Epithelial cell of proximal tubule (primary cell): ENCODE measurements around the gene ROBO2. TPM values are rescaled to one million over a fixed set of nuclear protein-coding genes. Genes with fewer than 3 reads are reported as not detected.

Source experiments
- DNase-seq: peaks from one replicate; pipeline ENCODE4 v3.0.0-alpha.2; 2011; ENCODE audit warnings: low read depth
- H3K4me3 ChIP-seq: 2 replicates; pipeline ENCODE4 v1.5.1; 2011; ENCODE audit warnings: low read depth, mild to moderate bottlenecking, low read length
- total RNA-seq: library from RNA; depleted of rRNA; stranded (reverse); fragments of >200 nt; gene quantifications from 2 replicates; pipeline ENCODE4 v1.2.3, GENCODE V29; 2015
- TF ChIP-seq, protein P1 (sequence below): conservative IDR thresholded peaks from 2 replicates; pipeline ENCODE4 v1.5.1; 2012; ENCODE audit warnings: low read depth, mild to moderate bottlenecking, low read length

ROBO2 gene
- total RNA-seq, 1 donor from 2014 or later: 0.52 TPM

DNA sequence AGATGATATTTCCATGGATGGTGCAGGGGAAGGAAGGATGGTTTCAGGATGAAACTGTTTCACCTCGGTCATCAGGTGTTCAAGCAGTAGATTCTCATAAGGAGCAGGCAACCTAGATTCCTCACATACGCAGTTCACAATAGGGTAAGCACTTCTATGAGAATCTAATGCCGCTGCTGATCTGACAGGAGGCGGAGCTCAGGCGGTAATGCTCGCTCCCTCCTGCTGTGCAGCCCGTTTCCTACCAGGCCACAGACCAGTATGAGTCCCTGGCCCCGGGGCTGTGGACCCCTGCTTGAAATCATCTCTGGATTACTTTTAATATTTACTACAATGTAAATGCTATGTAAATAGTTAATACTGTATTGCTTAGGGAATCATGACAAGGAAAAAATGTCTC lies 241.8 kb downstream of the ROBO2 start:
- no peak for DNase-seq
- TF ChIP-seq, protein P1, sequence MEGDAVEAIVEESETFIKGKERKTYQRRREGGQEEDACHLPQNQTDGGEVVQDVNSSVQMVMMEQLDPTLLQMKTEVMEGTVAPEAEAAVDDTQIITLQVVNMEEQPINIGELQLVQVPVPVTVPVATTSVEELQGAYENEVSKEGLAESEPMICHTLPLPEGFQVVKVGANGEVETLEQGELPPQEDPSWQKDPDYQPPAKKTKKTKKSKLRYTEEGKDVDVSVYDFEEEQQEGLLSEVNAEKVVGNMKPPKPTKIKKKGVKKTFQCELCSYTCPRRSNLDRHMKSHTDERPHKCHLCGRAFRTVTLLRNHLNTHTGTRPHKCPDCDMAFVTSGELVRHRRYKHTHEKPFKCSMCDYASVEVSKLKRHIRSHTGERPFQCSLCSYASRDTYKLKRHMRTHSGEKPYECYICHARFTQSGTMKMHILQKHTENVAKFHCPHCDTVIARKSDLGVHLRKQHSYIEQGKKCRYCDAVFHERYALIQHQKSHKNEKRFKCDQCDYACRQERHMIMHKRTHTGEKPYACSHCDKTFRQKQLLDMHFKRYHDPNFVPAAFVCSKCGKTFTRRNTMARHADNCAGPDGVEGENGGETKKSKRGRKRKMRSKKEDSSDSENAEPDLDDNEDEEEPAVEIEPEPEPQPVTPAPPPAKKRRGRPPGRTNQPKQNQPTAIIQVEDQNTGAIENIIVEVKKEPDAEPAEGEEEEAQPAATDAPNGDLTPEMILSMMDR: no peak
- no peak overlapping the region for H3K4me3 ChIP-seq

GRCh38 chr3:77283108-77283507 lies 243.2 kb downstream of the ROBO2 start:
- no peak overlapping the region for H3K4me3 ChIP-seq
- TF ChIP-seq, protein P1: no peak
- no peak for DNase-seq

DNA sequence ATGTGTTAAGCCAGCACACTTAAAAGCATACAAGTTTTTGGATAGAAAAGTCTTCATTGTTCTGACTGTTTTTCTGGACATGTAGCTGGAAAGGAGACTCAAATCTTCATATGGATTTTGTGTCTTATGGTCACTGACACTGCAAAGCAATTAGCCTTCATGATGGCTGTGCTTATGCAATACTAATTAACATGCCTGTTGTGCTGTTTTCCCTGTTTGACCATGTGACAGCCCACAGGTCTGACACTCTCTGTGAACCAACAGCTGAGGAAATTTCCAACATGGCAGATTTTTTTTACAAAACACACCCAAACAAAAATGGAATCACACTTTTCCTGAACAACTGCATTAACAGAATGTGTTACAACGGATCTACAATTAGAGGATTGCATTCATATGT lies 248.4 kb downstream of the ROBO2 start:
- H3K4me3 ChIP-seq: no peak overlapping the region
- TF ChIP-seq, protein P1: no peak
- no peak for DNase-seq

- H3K4me3 ChIP-seq: no peak overlapping the region
- TF ChIP-seq, protein P1: no peak
- DNase-seq: no peak
These were observed 256.6 kb downstream of the ROBO2 start for GRCh38 chr3:77296527-77296926.

DNA sequence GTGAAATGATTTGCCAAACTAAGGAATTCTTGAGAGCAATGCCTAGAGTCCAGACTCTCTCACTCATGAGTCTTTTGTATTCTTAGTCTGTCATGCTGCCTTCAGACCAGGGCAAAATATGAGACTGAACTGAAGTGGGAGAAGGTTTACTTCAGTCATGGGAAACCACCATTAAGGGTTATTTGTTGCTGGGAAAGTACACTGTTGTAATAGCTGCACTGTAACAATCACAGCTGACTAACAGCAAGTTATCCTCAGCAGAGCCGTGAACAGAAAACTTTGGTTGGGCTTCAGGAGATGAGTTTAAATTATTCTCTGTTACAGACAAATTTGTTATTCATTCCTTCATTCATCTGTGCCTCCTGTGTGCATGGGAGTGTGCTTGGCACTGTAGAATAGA lies 258.5 kb downstream of the ROBO2 start:
- DNase-seq: no peak
- TF ChIP-seq, protein P1: no peak
- no peak overlapping the region for H3K4me3 ChIP-seq

DNA sequence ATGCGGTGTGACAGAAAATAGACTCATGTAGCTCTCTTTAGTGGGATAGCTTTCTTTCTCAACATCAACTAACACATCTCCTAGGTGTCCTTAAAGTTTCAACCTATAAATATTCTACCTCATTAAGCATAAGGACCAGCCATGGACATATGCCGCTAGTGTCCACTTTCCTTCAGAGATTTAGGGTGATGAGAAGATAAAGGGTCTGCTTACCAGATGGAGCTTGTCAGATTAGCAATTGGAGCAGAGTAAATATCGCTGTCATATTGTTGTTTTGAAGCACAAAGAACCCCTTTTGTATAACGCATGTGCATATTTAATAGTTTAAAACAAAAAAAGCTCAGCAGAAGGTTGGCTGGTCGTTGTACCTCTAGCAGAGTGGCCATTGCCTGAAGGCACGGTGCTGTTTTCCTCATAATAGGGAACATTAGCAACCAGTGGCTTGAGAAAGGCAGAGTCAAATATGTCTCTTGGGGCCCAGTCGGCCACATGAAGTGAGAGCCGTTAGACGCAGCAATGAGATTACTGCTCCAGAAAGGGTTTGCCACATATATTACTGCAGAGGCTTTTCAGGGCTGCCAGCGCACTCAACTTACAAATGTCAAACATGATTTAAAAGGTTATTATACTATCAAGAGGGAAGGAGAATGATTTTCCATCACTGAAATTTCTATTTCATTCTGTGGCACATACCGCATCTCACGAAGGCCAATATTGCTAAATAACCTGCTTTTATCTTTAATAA lies 264.2 kb downstream of the ROBO2 start:
- DNase-seq: no peak
- TF ChIP-seq, protein P1: no peak
- H3K4me3 ChIP-seq: no peak overlapping the region

GRCh38 chr3:77304700-77305021 lies 264.8 kb downstream of the ROBO2 start:
- no peak overlapping the region for H3K4me3 ChIP-seq
- TF ChIP-seq, protein P1: no peak
- DNase-seq: no peak
